Stimulated activated CD4-positive, alpha-beta T cell treated with anti-CD3 and anti-CD28 coated beads, Interleukin-12 subunit alpha, Interleukin-12 subunit beta, amount 100 ng/mL, for 48 hours (primary cell): ENCODE measurements around the gene MCEMP1.

Source experiments
- DNase-seq, 3 donors: peaks; one replicate each; pipeline ENCODE4 v3.0.0-alpha.2; 2020; ENCODE audit warnings: low read depth in 2 of 3, low spot score in 1 of 3

MCEMP1 gene

GRCh38 chr19:7725791-7726190 lies 48.9 kb downstream of the MCEMP1 start:
- DNase-seq: no peak

DNA sequence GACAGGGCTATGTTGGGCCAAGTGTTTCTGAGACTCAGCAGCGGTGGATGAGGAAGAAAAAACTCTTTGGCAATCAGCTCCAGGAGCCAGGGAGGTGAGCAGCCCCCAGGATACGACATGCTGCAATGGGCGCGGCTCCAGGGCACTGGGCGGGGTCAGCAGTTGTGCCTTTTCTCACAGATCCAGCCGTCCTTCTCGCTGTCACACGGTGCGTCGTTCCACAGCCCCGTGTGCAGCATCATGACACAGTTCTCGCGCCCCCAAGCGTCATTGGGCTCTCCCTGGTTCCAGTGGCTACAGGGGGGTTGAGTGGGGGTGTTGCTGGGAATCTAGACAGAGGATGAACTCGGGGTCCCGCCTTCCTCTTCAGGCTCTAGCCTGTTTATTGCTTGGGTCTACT lies 52.3 kb downstream of the MCEMP1 start:
- DNase-seq: no peak
